Lung (tissue), 12 donors: ENCODE data around the gene LSP1. TPM values are rescaled to one million over a fixed set of nuclear protein-coding genes. Genes with fewer than 3 reads are reported as not detected.

Source experiments
- ATAC-seq: fragments of 200-7000 bp; cut with Tn5 transposase; one replicate; pipeline ENCODE4 v1.9.1; 2020; ENCODE audit warnings: moderate number of reproducible peaks; ENCODE audit not compliant: insufficient read depth, low FRiP score
- DNase-seq, 3 donors: peaks; one replicate each; pipeline ENCODE4 v3.0.0-alpha.2; 2013 to 2017
- H3K27ac ChIP-seq, 2 donors: one replicate each; pipeline ENCODE4 v1.5.1; 2013; ENCODE audit warnings: mild to moderate bottlenecking in 2 of 2, moderate library complexity in 2 of 2, control low read depth in 1 of 2, inconsistent platforms in 1 of 2, low read depth in 1 of 2, low read length in 1 of 2
- H3K27me3 ChIP-seq, 3 donors: one replicate each; pipeline ENCODE4 v1.5.1; 2013; ENCODE audit warnings: low read length in 2 of 3; ENCODE audit not compliant: control insufficient read depth in 3 of 3, insufficient read depth in 3 of 3
- H3K36me3 ChIP-seq, 4 donors: one replicate each; pipeline ENCODE4 v1.5.1; 2013; ENCODE audit warnings: low read length in 4 of 4, mild to moderate bottlenecking in 1 of 4, moderate library complexity in 1 of 4; ENCODE audit not compliant: control insufficient read depth in 4 of 4, insufficient read depth in 4 of 4
- H3K4me1 ChIP-seq, 5 donors: one replicate each; pipeline ENCODE4 v1.5.1; 2013; ENCODE audit warnings: low read length in 5 of 5, mild to moderate bottlenecking in 2 of 5, moderate library complexity in 1 of 5; ENCODE audit not compliant: control insufficient read depth in 5 of 5, insufficient read depth in 5 of 5
- H3K4me3 ChIP-seq: one replicate; pipeline ENCODE4 v1.5.1; 2013; ENCODE audit warnings: mild to moderate bottlenecking, control low read depth, moderate library complexity
- H3K9ac ChIP-seq, 2 donors: one replicate each; pipeline ENCODE4 v1.5.1; 2013; ENCODE audit warnings: low read length in 2 of 2, control low read depth in 1 of 2; ENCODE audit not compliant: insufficient read depth in 1 of 2
- H3K9me3 ChIP-seq, 4 donors: one replicate each; pipeline ENCODE4 v1.5.1; 2013; ENCODE audit warnings: low read length in 3 of 4, mild to moderate bottlenecking in 1 of 4, moderate library complexity in 1 of 4; ENCODE audit not compliant: control insufficient read depth in 4 of 4, insufficient read depth in 3 of 4
- WGBS, 2 donors: extraction: QIAGEN DNeasy Blood & Tissue Kit; methylation state at CpG; one replicate each; pipeline ENCODE4 v1.1.7; 2013; 5-methylcytosine and 5-hydroxymethylcytosine counted together
- polyA plus RNA-seq, 2 donors: library from polyadenylated mRNA; stranded (reverse); fragments of 200-250 nt; gene quantifications; one replicate each; pipeline ENCODE4 v1.2.1, GENCODE V29; 2013
- total RNA-seq, 2 donors: library from RNA; depleted of rRNA in 1 of 2; stranded (reverse); fragments of >200 nt in 1 of 2; gene quantifications; one replicate each; pipeline ENCODE4 v1.2.1, GENCODE V29; 2014 to 2021
- TF ChIP-seq, protein P1 (sequence below): IDR thresholded peaks from 2 replicates; pipeline ENCODE4 v1.5.1; 2012; ENCODE audit warnings: mild to moderate bottlenecking; ENCODE audit errors: control extremely low read depth, extremely low read depth
- donor health status: control.
- donor health status: control.
- donor health status: Bipolar disorder and iron deficiency.
- donor health status: healthy.
- donor health status: DM: yes; HTN: yes; CAD: no.

LSP1 gene
- total and polyA plus RNA-seq, 4 donors = 44.9 to 121 (median 83.9) TPM

DNA sequence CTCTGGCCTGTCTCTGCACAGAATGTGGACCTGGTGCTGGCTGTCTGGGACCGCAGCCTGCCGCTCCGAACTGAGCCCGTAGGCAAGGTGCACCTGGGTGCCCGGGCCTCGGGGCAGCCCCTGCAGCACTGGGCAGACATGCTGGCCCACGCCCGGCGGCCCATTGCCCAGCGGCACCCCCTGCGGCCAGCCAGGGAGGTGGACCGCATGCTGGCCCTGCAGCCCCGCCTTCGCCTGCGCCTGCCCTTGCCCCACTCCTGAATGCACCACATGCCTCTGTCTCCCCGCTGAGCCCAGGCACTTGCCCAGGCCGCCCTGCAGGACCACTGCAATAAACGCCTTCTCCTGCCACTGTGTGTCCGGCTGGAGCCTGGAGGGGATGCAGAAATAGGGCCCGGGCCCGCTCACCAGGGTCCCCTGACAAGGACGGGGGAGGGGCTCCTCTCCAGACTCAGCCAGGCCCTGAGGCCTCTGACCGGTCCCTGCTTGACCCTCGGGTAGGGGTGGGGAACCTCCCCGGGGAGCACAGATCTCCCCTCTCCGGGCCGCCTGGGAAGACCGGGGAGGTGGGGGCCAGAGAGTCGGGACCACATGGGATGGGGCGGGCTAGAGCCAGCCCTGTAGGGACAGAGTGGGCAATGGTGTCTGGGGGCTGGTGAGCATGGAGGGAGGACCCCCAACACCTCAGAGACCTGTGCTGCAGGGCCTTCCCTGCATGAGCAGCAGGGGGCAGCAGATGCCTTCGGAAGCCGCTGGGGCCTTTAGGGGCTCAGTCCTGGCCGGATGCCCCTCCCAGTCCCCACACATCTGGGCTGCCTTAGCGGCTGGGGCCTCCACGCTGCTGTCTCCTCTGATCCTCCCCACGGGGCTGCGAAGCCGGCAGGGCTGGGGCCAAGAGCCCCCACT is 15.5 kb upstream of the LSP1 start:
- TF ChIP-seq, protein P1, sequence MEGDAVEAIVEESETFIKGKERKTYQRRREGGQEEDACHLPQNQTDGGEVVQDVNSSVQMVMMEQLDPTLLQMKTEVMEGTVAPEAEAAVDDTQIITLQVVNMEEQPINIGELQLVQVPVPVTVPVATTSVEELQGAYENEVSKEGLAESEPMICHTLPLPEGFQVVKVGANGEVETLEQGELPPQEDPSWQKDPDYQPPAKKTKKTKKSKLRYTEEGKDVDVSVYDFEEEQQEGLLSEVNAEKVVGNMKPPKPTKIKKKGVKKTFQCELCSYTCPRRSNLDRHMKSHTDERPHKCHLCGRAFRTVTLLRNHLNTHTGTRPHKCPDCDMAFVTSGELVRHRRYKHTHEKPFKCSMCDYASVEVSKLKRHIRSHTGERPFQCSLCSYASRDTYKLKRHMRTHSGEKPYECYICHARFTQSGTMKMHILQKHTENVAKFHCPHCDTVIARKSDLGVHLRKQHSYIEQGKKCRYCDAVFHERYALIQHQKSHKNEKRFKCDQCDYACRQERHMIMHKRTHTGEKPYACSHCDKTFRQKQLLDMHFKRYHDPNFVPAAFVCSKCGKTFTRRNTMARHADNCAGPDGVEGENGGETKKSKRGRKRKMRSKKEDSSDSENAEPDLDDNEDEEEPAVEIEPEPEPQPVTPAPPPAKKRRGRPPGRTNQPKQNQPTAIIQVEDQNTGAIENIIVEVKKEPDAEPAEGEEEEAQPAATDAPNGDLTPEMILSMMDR = peak; percentile 75
- ATAC-seq = no peak
- no peak overlapping the region for H3K27ac ChIP-seq

DNA sequence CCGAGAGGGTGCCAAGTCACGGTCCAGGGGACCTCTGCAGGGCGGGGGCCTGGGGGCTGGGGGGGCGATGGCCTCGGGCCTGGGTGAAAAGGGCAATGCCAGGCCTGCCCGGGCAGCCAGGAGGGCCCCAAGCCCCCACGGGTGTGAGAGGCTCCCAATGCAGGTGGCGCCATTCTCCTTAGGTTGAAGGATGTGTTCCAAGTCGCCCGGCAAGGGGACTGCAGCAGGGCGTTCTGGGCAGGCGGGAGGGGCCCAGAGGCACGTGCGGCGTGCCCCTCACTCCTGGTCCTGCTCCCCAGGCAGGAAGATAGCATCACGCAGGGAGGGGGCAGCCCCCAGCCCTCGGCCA is 14.8 kb upstream of the LSP1 start:
- ATAC-seq (no peak), DNase-seq (no peak)
- H3K27ac ChIP-seq = no peak overlapping the region
- TF ChIP-seq, protein P1 = no peak
- H3K4me1 ChIP-seq = peaks cover 0 to 14% (median 0%) of the 10 kb centered on the region in 5 donors
- 42 to 57% methylated on average over 13 to 17 of the region's 17 CpGs for WGBS, 2 donors
- no peaks in the 10 kb centered on the region for H3K9me3 ChIP-seq
- H3K4me3 ChIP-seq = no peak overlapping the region
- no peaks in the 10 kb centered on the region for H3K27me3 ChIP-seq
- no peak overlapping the region for H3K9ac ChIP-seq
- no peaks in the 10 kb centered on the region for H3K36me3 ChIP-seq

More for the DNA sequence above, 15.5 kb upstream of the LSP1 start:
- Histone ChIP-seq H3K9me3 (no peaks in the 10 kb centered on the region), H3K4me3 (no peak overlapping the region), H3K36me3 (no peaks in the 10 kb centered on the region), H3K27me3 (no peaks in the 10 kb centered on the region), H3K9ac (no peak overlapping the region), H3K4me1 (peaks cover 0 to 19% (median 0%) of the 10 kb centered on the region in 5 donors)
- 55 to 61% methylated on average over 36 to 38 of the region's 38 CpGs for WGBS, 2 donors
- peak; percentile 83 to 85 (median 85) for DNase-seq

DNA sequence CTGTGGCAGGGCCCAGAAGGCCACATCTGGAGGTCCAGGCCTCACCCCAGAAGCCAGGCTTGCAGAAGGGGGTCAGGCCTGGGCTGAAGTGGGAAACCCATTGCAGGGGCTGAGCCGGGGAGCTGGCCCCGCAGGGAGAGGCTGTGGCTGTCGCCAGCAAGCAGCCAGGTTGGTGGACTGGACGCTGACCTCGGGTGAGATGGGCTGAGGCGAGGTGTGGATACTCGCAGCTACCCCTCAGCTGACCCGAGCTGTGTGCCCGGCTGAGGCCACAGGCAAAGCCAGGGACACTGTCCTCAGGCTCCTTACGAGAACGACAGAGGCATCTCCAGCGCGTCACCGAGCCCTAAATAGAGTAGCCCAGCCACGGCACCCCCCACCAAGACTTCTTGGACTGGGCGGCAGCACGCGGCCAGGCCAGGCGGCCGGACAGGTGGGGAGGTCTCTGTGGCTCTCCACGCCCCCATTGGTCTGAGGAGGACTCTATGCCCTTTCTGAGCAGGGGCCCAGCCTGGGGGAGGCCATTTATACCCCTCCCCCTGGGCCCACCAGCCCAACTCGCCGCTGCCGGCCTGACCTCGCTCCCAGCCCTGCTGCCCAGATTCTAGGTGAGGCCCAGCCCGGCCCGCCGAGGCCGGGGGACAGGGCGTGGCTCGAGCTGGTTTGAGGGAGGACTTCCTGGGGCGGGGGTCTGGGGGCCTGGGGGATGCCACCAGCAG is 14.3 kb upstream of the LSP1 start, which contains the start of gene TNNI2:
TSS of gene TNNI2 (plus strand) at position 556 of the 719 bp plus-strand sequence. CDS start 716 bp downstream, outside the sequence.
- peak within 1 kb of the TSS in 1 of 2 donors; percentile 14 for H3K27ac ChIP-seq
- no peaks in the 10 kb centered on the region for H3K9me3 ChIP-seq
- H3K27me3 ChIP-seq = no peaks in the 10 kb centered on the region
- WGBS, 2 donors = 89 to 95% methylated on average over 32 of the region's 32 CpGs
- H3K4me1 ChIP-seq = peaks cover 0 to 13% (median 0%) of the 10 kb centered on the region in 5 donors
- TF ChIP-seq, protein P1 = no peak
- H3K4me3 ChIP-seq = no peak within 1 kb of the TSS
- no peaks in the 10 kb centered on the region for H3K36me3 ChIP-seq
- H3K9ac ChIP-seq = no peak within 1 kb of the TSS
- no peak for ATAC-seq
- no peak for DNase-seq
